ENCODE measurements around the gene RALY. TPM values are rescaled to one million over a fixed set of nuclear protein-coding genes. Genes with fewer than 3 reads are reported as not detected.

The RALY gene
- total RNA-seq, 4 donors from 2014 or later: 71.6 to 166 (median 149) TPM

Small RNA genes within 50 kb of the gene (small RNA-seq; reads per million reads assigned to genes)
- gene MIR4755: 0 reads per million in 4 donors

Other genes starting within 250 kb of the RALY start
- gene CHMP4B, start 182.6 kb upstream of the RALY start, total RNA-seq: 100 to 1,000 TPM; 182 to 263 (median 213) TPM
- gene EIF2S2, start 118.3 kb downstream of the RALY start, total RNA-seq: 10 to 100 TPM; 15.3 to 42.1 (median 23.9) TPM
- gene ASIP, start 247.5 kb downstream of the RALY start, total RNA-seq: not detected